ENCODE results near the gene SCN4A.
"Not testable (repeated sequence)": the region's sequence is repeated elsewhere in the genome, so short reads cannot be mapped to it uniquely, and the experiment has no call there.

SCN4A gene

GRCh38 chr17:63984651-63985386, 12.1 kb upstream of the SCN4A start:
- peak; percentile 89 for DNase-seq (ENCODE audit: low read depth)

GRCh38 chr17:63984236-63984635, 11.5 kb upstream of the SCN4A start:
- DNase-seq (ENCODE audit: low read depth) = peak; percentile 47

GRCh38 chr17:63983320-63983719, 10.6 kb upstream of the SCN4A start:
- no peak for DNase-seq (ENCODE audit: low read depth)

- not testable (repeated sequence) for DNase-seq (ENCODE audit: low read depth)
These were observed 9.9 kb upstream of the SCN4A start for GRCh38 chr17:63982641-63983040.

- no peak for DNase-seq (ENCODE audit: low read depth)
These were observed 5.8 kb upstream of the SCN4A start for GRCh38 chr17:63978272-63979200.

- no peak for DNase-seq (ENCODE audit: low read depth)
These were observed 4.0 kb upstream of the SCN4A start for GRCh38 chr17:63976702-63977101.

- DNase-seq (ENCODE audit: low read depth) = no peak
These were observed 2.9 kb upstream of the SCN4A start for GRCh38 chr17:63975541-63976092.

GRCh38 chr17:63974594-63975192, 2.0 kb upstream of the SCN4A start:
- DNase-seq (ENCODE audit: low read depth) = peak; percentile 68

- DNase-seq (ENCODE audit: low read depth) = peak; percentile 46
These were observed 1.3 kb upstream of the SCN4A start for GRCh38 chr17:63973930-63974593.

GRCh38 chr17:63973247-63973646, 529 bp upstream of the SCN4A start:
- no peak for DNase-seq (ENCODE audit: low read depth)

GRCh38 chr17:63969278-63969677, 3.4 kb downstream of the SCN4A start:
- DNase-seq (ENCODE audit: low read depth) = no peak

GRCh38 chr17:63967953-63968352, 4.8 kb downstream of the SCN4A start:
- DNase-seq (ENCODE audit: low read depth) = no peak

- no peak for DNase-seq (ENCODE audit: low read depth)
These were observed 6.0 kb downstream of the SCN4A start for GRCh38 chr17:63966646-63967264.

GRCh38 chr17:63963123-63963522, 9.6 kb downstream of the SCN4A start:
- DNase-seq (ENCODE audit: low read depth) = no peak

GRCh38 chr17:63962298-63962744, 10.4 kb downstream of the SCN4A start:
- DNase-seq (ENCODE audit: low read depth) = no peak

GRCh38 chr17:63961355-63962212, 11.1 kb downstream of the SCN4A start:
- peak; percentile 53 for DNase-seq (ENCODE audit: low read depth)

GRCh38 chr17:63960430-63960829, 12.3 kb downstream of the SCN4A start:
- no peak for DNase-seq (ENCODE audit: low read depth)

- no peak for DNase-seq (ENCODE audit: low read depth)
These were observed 12.7 kb downstream of the SCN4A start for GRCh38 chr17:63960006-63960405.

GRCh38 chr17:63956296-63956920, 16.3 kb downstream of the SCN4A start:
- peak; percentile 75 for DNase-seq (ENCODE audit: low read depth)

- DNase-seq (ENCODE audit: low read depth) = no peak
These were observed 16.9 kb downstream of the SCN4A start for GRCh38 chr17:63955791-63956190.

Measured in EH (cell line).